Large intestine (tissue), 1 donor: Measurements from ENCODE around the gene CLK3. TPM values are rescaled to one million over a fixed set of nuclear protein-coding genes. Genes with fewer than 3 reads are reported as not detected.

Experiments
- polyA plus RNA-seq: library from polyadenylated mRNA; unstranded; fragments of 120-200 nt; gene quantifications from one replicate; pipeline ENCODE4 v1.2.1, GENCODE V29; 2013

Gene CLK3
- polyA plus RNA-seq, 1 donor: 67.3 TPM

Other genes with a start within 250 kb of the CLK3 start
- 0.55 TPM for gene CYP11A1, start 248.2 kb upstream of the CLK3 start, polyA plus RNA-seq
- gene SEMA7A, start 181.9 kb upstream of the CLK3 start, polyA plus RNA-seq: 3.5 TPM
- gene UBL7, start 154.7 kb upstream of the CLK3 start, polyA plus RNA-seq: 41.2 TPM
- 13.1 TPM for gene ARID3B, start 74.6 kb upstream of the CLK3 start, polyA plus RNA-seq
- 31.1 TPM for gene EDC3, start 80.2 kb downstream of the CLK3 start, polyA plus RNA-seq
- gene CYP1A1, start 109.7 kb downstream of the CLK3 start, polyA plus RNA-seq: 0.54 TPM
- not detected for gene CYP1A2, start 133.0 kb downstream of the CLK3 start, polyA plus RNA-seq
- gene CSK, start 166.2 kb downstream of the CLK3 start, polyA plus RNA-seq: 62.4 TPM
- not detected for gene LMAN1L, start 197.0 kb downstream of the CLK3 start, polyA plus RNA-seq
- not detected for gene CPLX3, start 210.8 kb downstream of the CLK3 start, polyA plus RNA-seq
- gene ULK3, start 227.3 kb downstream of the CLK3 start, polyA plus RNA-seq: 83.8 TPM